SK-N-MC (cell line): ENCODE measurements around the gene LUC7L3.

Experiments
- DNase-seq: peaks from one replicate; pipeline ENCODE4 v3.0.0-alpha.2; 2011; ENCODE audit warnings: low read depth, low spot score
- H3K27ac ChIP-seq: fragments of 200-600 bp; sonication (generic); 2 replicates; pipeline ENCODE4 v1.5.1; 2016; ENCODE audit warnings: mixed run types
- H3K36me3 ChIP-seq: fragments of 200-600 bp; sonication (generic); 2 replicates; pipeline ENCODE4 v1.6.1; 2017; ENCODE audit warnings: antibody characterized with exemption, low read length, mixed read lengths; ENCODE audit not compliant: insufficient read depth
- H3K4me3 ChIP-seq: fragments of 200-600 bp; sonication (generic); 2 replicates; pipeline ENCODE4 v1.5.1; 2016
- H3K9ac ChIP-seq: fragments of 200-600 bp; sonication (generic); 2 replicates; pipeline ENCODE4 v1.8.0; 2017; ENCODE audit warnings: mixed run types, mixed read lengths; ENCODE audit not compliant: insufficient read length
- H3K9me3 ChIP-seq: fragments of 200-600 bp; sonication (generic); 2 replicates; pipeline ENCODE4 v1.6.1; 2017; ENCODE audit warnings: low read depth, mild to moderate bottlenecking, antibody characterized with exemption, low read length, moderate library complexity, mixed read lengths
- EZH2 ChIP-seq: fragments of 200-600 bp; sonication (generic); IDR thresholded peaks from one replicate; pipeline ENCODE4 v1.6.1; 2017; ENCODE audit warnings: antibody characterized with exemption
- FOXP2 ChIP-seq: optimal IDR thresholded peaks from 2 replicates; pipeline ENCODE3; 2011; ENCODE audit warnings: mild to moderate bottlenecking, moderate library complexity; ENCODE audit not compliant: insufficient read depth; ENCODE audit errors: extremely low read length, control extremely low read depth
- POLR2AphosphoS5 ChIP-seq: IDR thresholded peaks from 2 replicates; pipeline ENCODE4 v1.6.1; 2012; ENCODE audit warnings: mild to moderate bottlenecking, low read depth, low read length, borderline replicate concordance

Gene LUC7L3

DNA sequence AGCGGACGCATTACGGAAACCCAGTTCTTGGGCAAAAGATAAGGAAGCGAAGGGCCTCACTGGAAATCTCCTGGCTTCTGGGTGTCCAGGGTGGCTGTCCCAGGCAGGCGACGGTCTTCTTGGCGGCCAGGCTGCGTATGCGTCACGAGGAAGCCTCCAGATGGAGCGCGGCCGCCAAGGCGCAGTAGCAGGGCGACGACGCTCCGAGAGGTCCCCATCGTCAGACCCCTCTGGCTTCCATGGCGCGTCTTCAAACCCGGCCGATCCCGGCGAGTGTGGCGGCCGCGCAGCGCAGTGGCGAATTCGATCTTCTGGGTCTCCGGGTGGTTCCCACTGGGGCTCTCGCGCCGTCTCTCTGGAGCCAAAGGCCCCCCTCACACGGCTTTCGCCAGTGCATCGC lies 61.8 kb downstream of the LUC7L3 start:
- Histone ChIP-seq H3K27ac (no peak overlapping the region), H3K9me3 (no peaks in the 10 kb centered on the region), H3K4me3 (no peak overlapping the region), H3K36me3 (no peaks in the 10 kb centered on the region), H3K9ac (no peak overlapping the region)
- DNase-seq = no peak
- TF ChIP-seq EZH2 = no peak
- no peak for TF ChIP-seq POLR2AphosphoS5
- TF ChIP-seq FOXP2 = no peak

DNA sequence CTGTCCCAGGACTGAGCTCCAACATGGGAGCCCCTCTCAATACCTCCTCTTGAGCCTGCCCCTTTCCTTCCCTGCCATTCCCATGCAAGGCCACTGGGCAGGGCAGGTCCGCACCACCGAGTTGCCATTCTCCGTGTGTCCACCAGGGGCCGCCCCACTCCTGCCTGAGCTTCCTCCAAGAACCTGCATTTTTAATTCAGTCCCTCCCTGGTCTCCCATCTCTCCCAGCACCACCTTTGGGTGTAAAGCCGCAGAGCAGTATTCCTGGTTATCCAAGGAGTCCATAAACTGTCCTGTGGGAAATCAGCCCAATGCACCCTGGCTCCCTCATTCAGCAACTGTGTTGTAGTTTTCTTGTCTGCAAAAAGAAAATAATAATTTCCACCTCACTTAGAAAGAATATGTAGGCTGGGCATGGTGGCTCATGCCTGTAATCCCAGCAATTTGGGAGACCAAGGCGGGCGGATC lies 63.8 kb downstream of the LUC7L3 start:
- peak; percentile 45 for DNase-seq
- H3K9me3 ChIP-seq = no peaks in the 10 kb centered on the region
- TF ChIP-seq EZH2 = no peak
- TF ChIP-seq POLR2AphosphoS5 = no peak
- TF ChIP-seq FOXP2 = no peak
- no peak overlapping the region for H3K9ac ChIP-seq
- no peak overlapping the region for H3K27ac ChIP-seq
- no peaks in the 10 kb centered on the region for H3K36me3 ChIP-seq
- H3K4me3 ChIP-seq = no peak overlapping the region

DNA sequence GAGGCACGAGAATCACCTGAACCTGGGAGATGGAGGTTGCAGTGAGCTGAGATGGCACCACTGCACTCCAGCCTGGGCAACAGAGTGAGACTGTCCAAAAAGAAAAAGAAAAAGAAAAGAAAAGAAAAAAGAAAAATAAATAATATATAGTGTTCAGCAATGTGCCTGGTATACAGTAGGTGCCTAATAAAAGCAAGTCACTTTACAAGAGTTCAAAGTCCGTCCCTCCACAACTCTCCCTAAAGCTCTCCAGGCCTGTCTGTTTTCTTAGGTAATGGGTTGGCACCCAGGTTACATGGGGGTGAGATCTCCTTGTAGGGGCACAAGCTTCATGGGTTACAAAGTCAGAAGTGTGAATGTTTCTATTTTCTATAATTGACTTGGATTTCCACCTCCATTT lies 64.5 kb downstream of the LUC7L3 start:
- Histone ChIP-seq H3K36me3 (no peaks in the 10 kb centered on the region), H3K4me3 (no peak overlapping the region), H3K27ac (no peak overlapping the region), H3K9ac (no peak overlapping the region), H3K9me3 (no peaks in the 10 kb centered on the region)
- DNase-seq = no peak
- TF ChIP-seq FOXP2 (no peak), POLR2AphosphoS5 (no peak)

DNA sequence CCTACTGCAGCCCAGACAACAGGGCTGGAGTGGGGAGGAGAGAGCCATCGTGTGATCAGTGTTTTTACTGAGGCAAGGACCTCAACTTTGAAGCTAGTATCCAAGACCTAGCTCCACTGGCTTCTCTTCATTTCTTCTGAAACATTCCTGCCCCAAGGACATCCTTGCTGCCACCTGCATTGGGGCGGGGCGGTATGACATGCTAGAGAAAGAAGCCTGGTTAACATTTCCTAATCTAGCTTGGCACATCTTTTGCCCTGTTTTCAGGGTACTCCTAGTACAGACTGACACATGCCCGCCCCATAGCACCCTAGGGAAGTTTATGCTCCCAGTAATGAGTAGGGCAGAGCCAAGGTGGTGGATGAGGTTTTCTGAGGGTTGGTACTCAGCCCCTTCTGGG lies 65.7 kb downstream of the LUC7L3 start:
- H3K4me3 ChIP-seq = no peak overlapping the region
- no peaks in the 10 kb centered on the region for H3K9me3 ChIP-seq
- DNase-seq = no peak
- H3K27ac ChIP-seq = no peak overlapping the region
- H3K36me3 ChIP-seq = no peaks in the 10 kb centered on the region
- TF ChIP-seq FOXP2 = no peak
- H3K9ac ChIP-seq = no peak overlapping the region

DNA sequence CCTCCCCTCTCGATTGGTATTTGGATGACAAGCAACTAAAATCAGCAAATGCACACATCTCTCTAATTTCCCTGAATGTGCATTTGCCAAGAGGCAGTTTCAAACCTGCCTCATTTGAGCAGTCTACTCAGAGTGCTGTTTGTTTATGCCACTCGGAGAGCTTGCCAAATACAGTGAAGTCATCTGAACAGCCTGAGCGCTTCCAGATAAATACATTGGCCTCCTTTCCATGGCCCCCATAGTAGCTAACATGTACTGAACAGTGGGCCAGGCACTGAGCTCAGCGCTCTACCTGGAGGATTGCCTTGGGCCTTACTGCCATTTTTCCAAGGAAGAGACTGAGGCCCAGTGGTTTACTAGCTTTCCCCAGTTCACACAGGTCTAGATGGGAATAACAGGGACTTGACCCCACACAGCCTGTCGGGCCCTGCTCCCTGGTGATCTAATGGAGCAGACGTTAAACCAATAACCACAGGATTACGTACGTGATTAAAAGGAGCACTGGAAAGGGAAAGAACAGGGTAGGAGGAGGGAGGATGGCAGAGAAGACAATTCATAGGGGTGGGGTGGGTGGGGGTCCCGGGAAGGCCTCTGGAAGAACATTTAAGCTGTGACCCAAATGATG lies 66.7 kb downstream of the LUC7L3 start:
- TF ChIP-seq POLR2AphosphoS5 (no peak), FOXP2 (no peak), EZH2 (no peak)
- DNase-seq = no peak
- no peak overlapping the region for H3K4me3 ChIP-seq
- H3K36me3 ChIP-seq = no peaks in the 10 kb centered on the region
- H3K9ac ChIP-seq = no peak overlapping the region
- no peaks in the 10 kb centered on the region for H3K9me3 ChIP-seq
- H3K27ac ChIP-seq = no peak overlapping the region

DNA sequence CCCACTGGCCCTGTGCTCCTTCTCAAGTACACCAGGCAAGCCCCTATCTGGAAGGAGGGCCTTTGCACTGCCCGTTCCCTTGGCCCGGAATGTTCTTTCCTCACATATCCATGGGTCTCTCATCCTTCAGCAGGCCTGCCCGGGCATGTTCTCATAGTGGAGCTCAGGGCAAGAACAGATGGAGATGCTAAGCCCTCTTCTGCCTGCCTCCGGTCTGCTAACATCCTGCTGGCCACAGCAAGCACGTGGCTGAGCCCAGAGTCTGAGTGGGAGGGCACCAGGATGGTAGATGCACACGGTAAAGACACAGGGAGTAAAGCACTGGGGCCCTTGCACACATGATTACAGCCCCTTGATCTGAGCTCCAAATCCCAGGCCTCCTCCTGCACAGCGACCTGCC lies 67.7 kb downstream of the LUC7L3 start:
- H3K4me3 ChIP-seq = no peak overlapping the region
- H3K9me3 ChIP-seq = no peaks in the 10 kb centered on the region
- H3K36me3 ChIP-seq = no peaks in the 10 kb centered on the region
- H3K27ac ChIP-seq = no peak overlapping the region
- no peak for DNase-seq
- H3K9ac ChIP-seq = no peak overlapping the region
- TF ChIP-seq FOXP2 (no peak), EZH2 (no peak), POLR2AphosphoS5 (no peak)

DNA sequence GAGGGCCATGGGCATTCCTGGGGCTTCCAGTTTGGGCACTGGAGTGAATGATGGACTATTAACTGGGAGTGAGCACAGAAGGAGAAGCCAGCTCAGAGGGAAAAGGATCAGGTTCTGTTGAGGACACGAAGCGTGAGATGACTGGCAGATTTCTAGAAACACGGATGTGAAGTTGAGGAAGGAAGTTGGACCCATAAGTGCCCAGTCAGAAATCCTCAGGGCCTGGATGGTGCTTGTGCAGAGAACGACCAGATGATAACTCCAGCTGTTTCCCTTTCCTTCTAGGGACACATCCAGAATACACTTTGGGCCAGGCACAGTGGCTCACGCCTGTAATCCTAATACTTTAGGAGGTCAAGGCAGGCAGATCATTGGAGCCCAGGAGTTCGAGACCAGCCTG lies 71.2 kb downstream of the LUC7L3 start:
- Histone ChIP-seq H3K9ac (no peak overlapping the region), H3K4me3 (no peak overlapping the region), H3K36me3 (no peaks in the 10 kb centered on the region), H3K9me3 (no peaks in the 10 kb centered on the region), H3K27ac (no peak overlapping the region)
- TF ChIP-seq FOXP2 (no peak), EZH2 (no peak), POLR2AphosphoS5 (no peak)
- DNase-seq = no peak

DNA sequence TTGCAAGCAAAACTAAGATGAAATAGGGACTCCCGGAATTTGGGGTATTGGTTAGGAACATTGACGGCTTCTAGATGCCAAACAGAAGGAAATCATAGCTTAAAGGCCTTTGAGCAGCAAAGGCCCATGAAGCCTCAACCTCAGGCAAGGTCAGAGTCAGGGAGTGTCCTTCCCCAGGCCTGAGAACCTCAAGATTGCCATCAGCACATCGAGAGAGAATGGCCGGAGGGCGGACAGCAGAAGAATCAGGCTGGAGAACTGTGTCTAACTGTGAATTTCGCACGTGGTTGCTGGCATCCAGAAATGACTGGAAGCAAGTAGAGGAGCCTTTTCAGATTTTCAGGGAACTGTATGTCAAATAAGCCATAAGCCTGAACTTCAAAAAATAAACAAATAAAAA lies 72.7 kb downstream of the LUC7L3 start:
- Histone ChIP-seq H3K27ac (no peak overlapping the region), H3K9me3 (no peaks in the 10 kb centered on the region), H3K36me3 (no peaks in the 10 kb centered on the region), H3K4me3 (no peak overlapping the region), H3K9ac (no peak overlapping the region)
- DNase-seq = no peak
- TF ChIP-seq POLR2AphosphoS5 (no peak), FOXP2 (no peak), EZH2 (no peak)

DNA sequence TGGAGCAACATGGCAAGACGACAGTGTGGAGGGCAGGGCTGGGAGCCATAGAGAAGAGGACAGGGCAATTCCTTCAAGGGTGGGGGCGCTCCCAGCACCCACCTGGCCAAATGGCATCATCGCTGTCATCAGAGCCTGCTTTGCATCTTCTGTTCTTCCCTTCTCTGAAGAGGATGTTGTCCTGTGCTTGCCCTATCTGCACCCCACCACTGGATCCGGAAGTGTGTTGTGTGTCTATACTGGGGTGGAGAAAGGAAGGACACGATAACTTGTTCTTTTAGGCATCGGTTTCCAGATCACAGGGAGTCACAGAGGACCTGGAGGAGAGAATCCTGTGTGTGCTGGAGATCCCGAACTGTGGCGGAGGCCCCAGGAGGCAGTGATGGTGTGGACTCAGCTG lies 73.6 kb downstream of the LUC7L3 start:
- Histone ChIP-seq H3K36me3 (no peaks in the 10 kb centered on the region), H3K9me3 (no peaks in the 10 kb centered on the region), H3K4me3 (no peak overlapping the region), H3K9ac (no peak overlapping the region), H3K27ac (no peak overlapping the region)
- no peak for DNase-seq
- TF ChIP-seq EZH2 (no peak), FOXP2 (no peak), POLR2AphosphoS5 (no peak)

DNA sequence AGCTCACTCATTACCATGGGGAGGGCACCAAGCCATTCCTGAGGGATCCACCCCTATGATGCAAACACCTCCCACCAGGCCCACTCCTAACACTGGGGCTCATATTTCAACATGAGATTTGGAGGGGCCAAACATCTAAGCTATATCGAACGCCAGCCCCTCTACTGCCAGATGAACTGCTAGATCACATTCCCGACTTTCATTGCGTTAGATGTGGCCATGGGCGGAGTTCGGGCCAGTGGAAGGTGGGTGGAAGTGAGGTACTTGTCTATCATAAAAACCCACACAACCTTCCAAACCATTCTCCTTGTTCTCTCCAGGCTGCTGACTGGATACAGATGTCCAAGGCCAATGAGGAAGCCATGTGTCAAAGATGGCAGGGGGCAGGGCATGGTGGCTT lies 75.0 kb downstream of the LUC7L3 start:
- H3K9ac ChIP-seq = no peak overlapping the region
- H3K36me3 ChIP-seq = no peaks in the 10 kb centered on the region
- no peak for DNase-seq
- no peak overlapping the region for H3K27ac ChIP-seq
- no peaks in the 10 kb centered on the region for H3K9me3 ChIP-seq
- TF ChIP-seq POLR2AphosphoS5 = no peak; the same call in 1 of the 2 replicates
- no peak overlapping the region for H3K4me3 ChIP-seq
